Measurements from ENCODE around the gene FAM222A. TPM values are rescaled to one million over a fixed set of nuclear protein-coding genes. Genes with fewer than 3 reads are reported as not detected.
A peak's percentile ranks its signal among the peaks of the same experiment; 100 is the strongest.

FAM222A gene
- total RNA-seq, 1 donor from 2014 or later = 13.9 TPM

GRCh38 chr12:109758426-109759420 lies 45.1 kb downstream of the FAM222A start:
- Mint-ChIP-seq H3K27ac (ENCODE audit: unreplicated experiment) (no peak overlapping the region), H3K4me3 (no peak overlapping the region)

DNA sequence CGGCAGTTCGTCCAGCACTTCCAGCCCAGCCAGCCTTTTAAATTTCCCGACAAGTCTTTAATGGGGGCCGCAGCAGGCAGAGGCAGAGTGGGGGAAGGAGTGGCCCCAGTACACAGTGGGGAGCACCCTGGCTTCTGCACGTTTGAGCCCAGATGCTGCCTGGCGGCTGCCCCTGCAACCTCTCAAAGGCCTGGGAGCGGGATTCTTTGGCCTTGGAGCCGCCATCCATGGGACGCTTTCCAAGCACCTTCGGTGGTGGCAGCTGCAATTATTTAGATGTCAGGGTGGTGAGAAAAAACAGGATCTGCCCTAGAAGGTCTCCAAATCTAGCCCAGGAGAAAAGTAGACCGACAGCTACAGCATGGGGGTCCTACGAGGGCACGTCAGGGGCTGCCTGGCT lies 46.0 kb downstream of the FAM222A start:
- DNase-seq (ENCODE audit: low read depth, low spot score) = no peak
- no peak overlapping the region for H3K27ac Mint-ChIP-seq (ENCODE audit: unreplicated experiment)
- H3K36me3 Mint-ChIP-seq (ENCODE audit: low read depth) = peaks cover 18% of the 10 kb centered on the region
- no peaks in the 10 kb centered on the region for H3K4me1 Mint-ChIP-seq
- no peaks in the 10 kb centered on the region for H3K27me3 Mint-ChIP-seq (ENCODE audit: low read depth)
- no peak overlapping the region for H3K4me3 Mint-ChIP-seq
- H3K9me3 Mint-ChIP-seq = peaks cover 11% of the 10 kb centered on the region
- no peak for TF ChIP-seq CTCF (conservative IDR thresholded peaks at IDR 0.05)

More at GRCh38 chr12:109758426-109759420, 45.1 kb downstream of the FAM222A start:
- DNase-seq (ENCODE audit: low read depth, low spot score) = no peak
- H3K36me3 Mint-ChIP-seq (ENCODE audit: low read depth) = peaks cover 18% of the 10 kb centered on the region
- peaks cover 5% of the 10 kb centered on the region for H3K4me1 Mint-ChIP-seq
- no peaks in the 10 kb centered on the region for H3K27me3 Mint-ChIP-seq (ENCODE audit: low read depth)
- peaks cover 11% of the 10 kb centered on the region for H3K9me3 Mint-ChIP-seq
- no peak for TF ChIP-seq CTCF (conservative IDR thresholded peaks at IDR 0.05)

DNA sequence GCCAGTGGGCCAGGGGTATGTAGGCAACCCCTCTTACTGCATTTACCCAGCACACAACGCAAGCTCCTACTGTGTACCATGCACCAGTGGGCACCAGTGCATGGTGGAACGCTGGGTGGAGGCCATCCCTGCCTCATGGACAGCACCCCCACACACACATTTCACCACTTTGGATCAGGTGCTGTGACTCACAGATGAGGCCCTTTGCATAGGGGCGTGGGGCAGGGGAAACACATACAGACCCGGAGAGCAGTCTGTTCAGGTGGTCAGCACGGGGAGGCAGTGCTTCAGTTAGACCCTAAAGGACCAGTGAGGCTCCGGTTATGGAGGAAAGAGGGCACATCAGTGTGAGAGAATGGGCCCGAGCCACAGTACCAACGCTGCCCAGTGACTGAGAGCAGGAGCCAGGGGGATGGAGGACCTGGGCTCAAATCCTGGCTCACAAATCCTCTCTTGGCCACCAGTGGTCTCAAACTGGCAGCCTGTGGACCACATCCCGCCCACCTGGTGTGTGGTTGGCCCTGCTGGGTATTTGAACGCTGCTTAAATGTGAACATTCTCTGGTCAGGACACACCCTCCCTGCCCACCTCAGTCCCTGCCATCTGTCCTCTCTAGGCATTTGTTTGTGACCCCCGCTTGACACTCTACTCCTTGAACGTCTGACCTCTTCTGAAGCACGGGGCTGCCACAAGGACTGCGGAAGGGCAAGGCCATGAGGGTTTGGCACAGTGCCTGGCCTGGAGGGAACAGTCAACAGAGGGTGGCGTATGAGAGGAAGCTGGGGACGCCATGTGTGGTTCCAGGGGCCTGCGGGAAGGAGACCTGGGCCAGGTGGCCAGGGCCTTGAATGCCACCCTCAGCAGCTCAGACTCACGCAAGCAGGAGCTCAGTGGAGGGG lies 46.7 kb downstream of the FAM222A start:
- H3K36me3 Mint-ChIP-seq (ENCODE audit: low read depth) = peaks cover 18% of the 10 kb centered on the region
- TF ChIP-seq CTCF (conservative IDR thresholded peaks at IDR 0.05) = no peak
- H3K27ac Mint-ChIP-seq (ENCODE audit: unreplicated experiment) = peak overlapping the region; percentile 17
- H3K9me3 Mint-ChIP-seq = peaks cover 11% of the 10 kb centered on the region
- H3K27me3 Mint-ChIP-seq (ENCODE audit: low read depth) = no peaks in the 10 kb centered on the region
- H3K4me3 Mint-ChIP-seq = no peak overlapping the region
- DNase-seq (ENCODE audit: low read depth, low spot score) = no peak
- no peaks in the 10 kb centered on the region for H3K4me1 Mint-ChIP-seq

DNA sequence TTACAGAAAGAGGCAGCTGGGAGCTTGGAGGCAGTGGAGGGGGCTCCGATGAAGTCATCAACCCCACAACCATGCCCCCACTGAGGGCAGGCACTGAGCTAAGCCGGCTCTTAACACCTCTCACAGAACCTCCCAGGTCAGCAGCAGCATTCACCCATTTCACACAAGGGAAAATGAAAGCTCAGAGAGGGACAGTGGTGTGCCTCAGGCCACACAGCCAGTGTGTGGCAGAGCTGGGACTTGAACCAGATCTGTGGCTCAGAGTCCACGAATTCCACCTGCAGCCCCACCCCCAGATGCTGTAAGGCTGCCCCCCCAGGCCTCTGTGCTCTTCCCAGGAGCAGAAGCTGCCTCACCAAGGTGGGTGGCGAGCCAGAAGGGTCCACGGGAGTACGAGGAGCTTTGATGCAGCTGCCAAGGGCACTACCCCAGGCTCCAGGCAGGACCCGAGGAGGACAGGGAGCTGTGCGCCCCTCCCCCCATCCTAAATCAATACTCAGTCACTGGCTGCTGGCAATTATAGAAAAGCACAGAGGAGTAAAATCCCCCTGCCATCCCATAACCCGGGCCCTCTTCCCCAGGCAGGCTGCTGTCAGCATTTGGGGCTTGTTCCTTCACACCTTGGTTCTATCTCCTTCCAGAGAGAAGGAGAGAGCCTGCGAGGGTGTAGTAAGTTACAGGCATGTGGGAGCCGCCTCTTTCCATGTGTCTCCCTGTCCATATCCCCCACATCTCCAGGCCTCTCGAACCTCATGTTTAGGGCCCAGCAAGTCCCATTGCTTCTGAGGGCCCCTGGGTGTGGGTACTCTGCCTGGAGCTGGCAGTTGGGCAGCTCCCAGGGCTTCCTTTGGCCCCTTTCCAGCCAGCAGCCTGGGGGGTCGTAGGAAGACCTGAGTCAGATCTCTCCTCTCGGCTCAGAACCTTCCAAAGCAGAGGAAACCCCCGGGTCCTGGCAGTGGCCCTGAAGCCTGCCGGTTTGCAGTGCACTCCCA lies 47.6 kb downstream of the FAM222A start:
- Mint-ChIP-seq H3K27ac (ENCODE audit: unreplicated experiment) (peak overlapping the region; percentile 17), H3K9me3 (peaks cover 7% of the 10 kb centered on the region), H3K27me3 (ENCODE audit: low read depth) (no peaks in the 10 kb centered on the region), H3K4me1 (no peaks in the 10 kb centered on the region), H3K36me3 (ENCODE audit: low read depth) (peaks cover 10% of the 10 kb centered on the region), H3K4me3 (no peak overlapping the region)
- no peak for DNase-seq (ENCODE audit: low read depth, low spot score)
- no peak for TF ChIP-seq CTCF (conservative IDR thresholded peaks at IDR 0.05)

Data from neural crest cell (in vitro differentiated cells).